Endothelial cell of umbilical vein (primary cell): Measurements from ENCODE around the gene SDHAF2. TPM values are rescaled to one million over a fixed set of nuclear protein-coding genes. Genes with fewer than 3 reads are reported as not detected.

ENCODE experiments used
- BruUV-seq: library from RNA; stranded (reverse); fragments of 400-500 nt; replicated peaks from 2 replicates; lab custom pipeline; 2021; lab: Mats Ljungman, UMichigan
- CTCF ChIA-PET: fragments of 300-600, 350-600 bp; sonication (Branson Sonifier 250); formaldehyde crosslinking; loops from one replicate; lab custom pipeline; 2021; ENCODE audit warnings: antibody characterized with exemption, inconsistent platforms; lab: Charles Lee
- POLR2A ChIA-PET: fragments of 300-600, 350-600 bp; sonication (Branson Sonifier 250); formaldehyde crosslinking; loops from one replicate; lab custom pipeline; 2021; ENCODE audit warnings: antibody characterized with exemption, inconsistent platforms; lab: Charles Lee
- DNase-seq: peaks from one replicate; pipeline ENCODE4 v3.0.0-alpha.2; 2011; ENCODE audit warnings: low read depth, low spot score
- FAIRE-seq: peaks from 2 replicates; lab custom pipeline; 2011; peaks lifted over from hg19 to GRCh38; lab: Jason Lieb, UNC
- H2AFZ ChIP-seq: 2 replicates; pipeline ENCODE4 v1.6.0; 2012; ENCODE audit warnings: low read depth, low read length, control low read depth, inconsistent platforms
- H3K27ac ChIP-seq: 2 replicates; pipeline ENCODE4 v1.5.1; 2011; ENCODE audit warnings: low read depth, mild to moderate bottlenecking, control low read depth, low read length, moderate library complexity; ENCODE audit not compliant: insufficient read depth
- H3K27me3 ChIP-seq, 2 experiments: 2 replicates each; pipeline versions ENCODE4 v1.6.0 to v1.6.1; 2011; ENCODE audit warnings: low read length in 2 of 2, mixed read lengths in 1 of 2; ENCODE audit not compliant: control insufficient read depth in 2 of 2, insufficient read depth in 2 of 2
- H3K36me3 ChIP-seq, 2 experiments: 2 replicates in 1 of 2; 3 replicates in 1 of 2; pipeline ENCODE4 v1.5.1; 2011; ENCODE audit warnings: low read length in 2 of 2, mild to moderate bottlenecking in 1 of 2, moderate library complexity in 1 of 2; ENCODE audit not compliant: control insufficient read depth in 2 of 2, insufficient read depth in 2 of 2; ENCODE audit errors: extremely low read depth in 1 of 2
- H3K4me1 ChIP-seq: 3 replicates; pipeline ENCODE4 v1.5.1; 2011; ENCODE audit warnings: mild to moderate bottlenecking, low read length; ENCODE audit not compliant: control insufficient read depth, insufficient read depth; ENCODE audit errors: extremely low read depth
- H3K4me2 ChIP-seq: 2 replicates; pipeline ENCODE4 v1.6.1; 2011; ENCODE audit warnings: low read length, control low read depth, mixed read lengths; ENCODE audit not compliant: insufficient read depth
- H3K4me3 ChIP-seq, 3 experiments: fragments of 200-600 bp in 1 of 3; sonication (generic), shearing (Covaris generic) in 1 of 3; replicated peaks in 1 of 3; 2 replicates each; pipeline ENCODE4 v1.5.1; 2011 to 2016; ENCODE audit warnings: control low read depth in 3 of 3, low read length in 3 of 3, mild to moderate bottlenecking in 2 of 3, inconsistent platforms in 1 of 3, low read depth in 1 of 3, moderate library complexity in 1 of 3; ENCODE audit not compliant: insufficient read depth in 1 of 3
- H3K79me2 ChIP-seq: 2 replicates; pipeline ENCODE4 v1.6.0; 2012; ENCODE audit warnings: low read length, inconsistent platforms; ENCODE audit not compliant: control insufficient read depth, insufficient read depth
- H3K9ac ChIP-seq: replicated peaks from 2 replicates; pipeline ENCODE3; 2011; ENCODE audit warnings: low read length, control low read depth; ENCODE audit not compliant: insufficient read depth; ENCODE audit errors: extremely low read depth
- H3K9me1 ChIP-seq: replicated peaks from 3 replicates; pipeline ENCODE4 v1.6.0; 2011; ENCODE audit warnings: mild to moderate bottlenecking, low read length; ENCODE audit not compliant: control insufficient read depth, insufficient read depth; ENCODE audit errors: extremely low read depth
- H3K9me3 ChIP-seq: replicated peaks from 2 replicates; pipeline ENCODE4 v1.5.1; 2012; ENCODE audit warnings: low read length, inconsistent platforms; ENCODE audit not compliant: control insufficient read depth, insufficient read depth
- H4K20me1 ChIP-seq: replicated peaks from 2 replicates; pipeline ENCODE3; 2011; ENCODE audit warnings: mild to moderate bottlenecking, low read length; ENCODE audit not compliant: control insufficient read depth, insufficient read depth; ENCODE audit errors: extremely low read depth
- CTCF ChIP-seq, 2 donors: IDR thresholded peaks; 1 replicate in 1 of 2; 2 replicates in 1 of 2; pipeline ENCODE4 v1.5.1; 2011; ENCODE audit warnings: low read length in 2 of 2, mild to moderate bottlenecking in 2 of 2, moderate library complexity in 2 of 2, control low read depth in 1 of 2, inconsistent platforms in 1 of 2, low read depth in 1 of 2; ENCODE audit not compliant: insufficient read depth in 1 of 2; ENCODE audit errors: extremely low read depth in 1 of 2
- EZH2 ChIP-seq: IDR thresholded peaks from 2 replicates; pipeline ENCODE4 v1.6.1; 2012; ENCODE audit warnings: borderline replicate concordance, low read depth, mild to moderate bottlenecking, moderate library complexity, low read length, inconsistent platforms; ENCODE audit not compliant: severe bottlenecking
- FOS ChIP-seq: IDR thresholded peaks from 2 replicates; pipeline ENCODE4 v1.6.1; 2011; ENCODE audit warnings: mild to moderate bottlenecking, low read length, moderate library complexity, borderline replicate concordance; ENCODE audit not compliant: insufficient read depth
- GATA2 ChIP-seq: IDR thresholded peaks from 2 replicates; pipeline ENCODE4 v1.7.0; 2011; ENCODE audit warnings: low read depth, mild to moderate bottlenecking, moderate library complexity, mixed read lengths, low read length; ENCODE audit not compliant: insufficient read length, insufficient read depth
- JUN ChIP-seq: IDR thresholded peaks from 2 replicates; pipeline ENCODE4 v1.6.1; 2011; ENCODE audit warnings: borderline replicate concordance, low read depth; ENCODE audit not compliant: insufficient read length, insufficient read depth
- MYC ChIP-seq: IDR thresholded peaks from one replicate; pipeline ENCODE4 v1.6.1; 2011; ENCODE audit warnings: mild to moderate bottlenecking, low read depth, low read length
- POLR2A ChIP-seq: IDR thresholded peaks from 2 replicates; pipeline ENCODE4 v1.6.1; 2012; ENCODE audit warnings: low read depth, mild to moderate bottlenecking, control low read depth, low read length
- POLR2AphosphoS5 ChIP-seq: IDR thresholded peaks from 2 replicates; pipeline ENCODE4 v1.6.1; 2012; ENCODE audit warnings: low read depth, mild to moderate bottlenecking, control low read depth, low read length, moderate library complexity; ENCODE audit not compliant: insufficient read depth
- dilution Hi-C: fragments of 300-500 bp; cut with MboI; formaldehyde crosslinking; loops from one replicate; pipeline ENCODE4 v1.15.0; 2019; ENCODE audit warnings: low sequenced_read_pairs; ENCODE audit not compliant: extremely low pct_ligation_motif_present
- intact Hi-C: fragments of 100-400 bp; cut with micrococcal nuclease; formaldehyde crosslinking; loops from one replicate; pipeline ENCODE4 v1.10.0; 2022
- polyA plus RNA-seq, 4 experiments: library from polyadenylated mRNA; depleted of rRNA in 3 of 4; stranded (reverse) in 3 of 4; unstranded in 1 of 4; fragments of >200 nt; gene quantifications; 2 replicates each; pipeline versions ENCODE4 v1.2.1 to v1.2.3, GENCODE V29; 2011 to 2012; ENCODE audit warnings: missing spikeins in 1 of 4
- total RNA-seq: library from RNA; stranded (reverse); gene quantifications from 2 replicates; pipeline ENCODE4 v1.2.3, GENCODE V29; 2021
- TF ChIP-seq, protein P1 (sequence below): IDR thresholded peaks from 2 replicates; pipeline ENCODE4 v1.6.1; 2011; ENCODE audit not compliant: insufficient read depth, insufficient read length

Gene SDHAF2
- total and polyA plus RNA-seq, 2 donors (not counting 3 experiments of a cell fraction or from before 2014, with no cell fraction given), result 44.5 to 128 TPM

DNA sequence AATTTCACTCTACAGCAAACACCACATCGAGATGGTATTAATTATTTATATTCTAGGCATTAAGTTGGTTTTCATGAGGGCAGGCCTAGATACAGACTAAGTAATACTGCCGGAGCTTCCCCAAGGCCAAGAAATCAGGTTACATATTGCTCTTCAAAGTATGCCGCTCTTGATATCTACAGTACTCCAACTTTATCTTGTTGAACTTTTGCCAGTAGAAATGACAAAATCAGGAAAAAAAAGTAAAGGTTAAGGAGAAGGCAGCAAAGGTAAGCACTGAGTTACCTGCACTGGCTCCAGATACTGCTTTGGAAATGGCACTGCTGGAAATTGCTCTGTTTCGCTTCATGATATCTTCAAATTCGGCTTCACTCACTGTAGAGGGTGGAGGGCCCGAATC is 14.5 kb upstream of the SDHAF2 start:
- CTCF ChIA-PET, result no interaction called here

More for the DNA sequence above, 14.5 kb upstream of the SDHAF2 start:
- H2AFZ ChIP-seq, result no peak overlapping the region
- FAIRE-seq (no peak), DNase-seq (no peak)
- no peak overlapping the region for H3K27ac ChIP-seq
- H3K4me2 ChIP-seq, result no peak overlapping the region
- H3K4me1 ChIP-seq, result peaks cover 12% of the 10 kb centered on the region
- POLR2A ChIA-PET, result no interaction called here
- TF ChIP-seq, protein P1, sequence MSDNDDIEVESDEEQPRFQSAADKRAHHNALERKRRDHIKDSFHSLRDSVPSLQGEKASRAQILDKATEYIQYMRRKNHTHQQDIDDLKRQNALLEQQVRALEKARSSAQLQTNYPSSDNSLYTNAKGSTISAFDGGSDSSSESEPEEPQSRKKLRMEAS, result no peak
- TF ChIP-seq POLR2AphosphoS5 (no peak), GATA2 (no peak), JUN (no peak), EZH2 (no peak), MYC (no peak), CTCF (IDR thresholded peaks at IDR 0.05; ENCODE audit: extremely low read depth in 1 of 2, insufficient read depth in 1 of 2, low read depth in 1 of 2, low read length in 2 of 2) (no peak), FOS (no peak), POLR2A (no peak)
- no peaks in the 10 kb centered on the region for H3K9me3 ChIP-seq
- H3K27me3 ChIP-seq, result no peaks in the 10 kb centered on the region
- no peaks in the 10 kb centered on the region for H4K20me1 ChIP-seq
- intact Hi-C loops (no loop called here), dilution Hi-C loops (no loop called here)
- no peak overlapping the region for H3K9ac ChIP-seq
- peaks cover 18% of the 10 kb centered on the region for H3K79me2 ChIP-seq
- peaks cover 46 to 51% of the 10 kb centered on the region in 2 experiments for H3K36me3 ChIP-seq
- no TSS peak for BruUV-seq
- H3K9me1 ChIP-seq, result no peaks in the 10 kb centered on the region
- H3K4me3 ChIP-seq, result no peak overlapping the region
